Lower lobe of right lung (tissue), 2 donors: Measurements from ENCODE around the gene HLA-G. TPM values are rescaled to one million over a fixed set of nuclear protein-coding genes. Genes with fewer than 3 reads are reported as not detected.

Experiments used
- ATAC-seq, 2 donors: fragments of 200-7000 bp; cut with Tn5 transposase; one replicate each; pipeline ENCODE4 v1.9.1; 2020 to 2022; ENCODE audit warnings: mild to moderate bottlenecking in 2 of 2, moderate library complexity in 2 of 2
- DNase-seq: peaks from one replicate; pipeline ENCODE4 v3.0.0-alpha.2; 2020
- H3K27ac ChIP-seq: fragments of 200-600 bp; one replicate; pipeline ENCODE4 v1.8.0; 2022
- H3K27me3 ChIP-seq: fragments of 200-600 bp; one replicate; pipeline ENCODE4 v1.8.0; 2022; ENCODE audit warnings: low read depth
- H3K36me3 ChIP-seq: fragments of 200-600 bp; one replicate; pipeline ENCODE4 v1.8.0; 2022; ENCODE audit warnings: mild to moderate bottlenecking
- H3K4me1 ChIP-seq: fragments of 200-600 bp; one replicate; pipeline ENCODE4 v1.8.0; 2022
- H3K4me3 ChIP-seq: fragments of 200-600 bp; one replicate; pipeline ENCODE4 v1.8.0; 2022; ENCODE audit warnings: mild to moderate bottlenecking
- H3K9me3 ChIP-seq: fragments of 200-600 bp; one replicate; pipeline ENCODE4 v1.8.0; 2022
- CTCF ChIP-seq: fragments of 200-600 bp; IDR thresholded peaks from one replicate; pipeline ENCODE4 v1.8.0; 2022; ENCODE audit warnings: antibody characterized with exemption, mild to moderate bottlenecking
- intact Hi-C: fragments of 100-400 bp; cut with DNase I; formaldehyde crosslinking; loops from one replicate; pipeline ENCODE4 v1.11.0; 2022
- total RNA-seq: library from RNA; stranded (reverse); fragmentation: NEBNext Ultra II Directional; extraction: Animal tissue kit (Norgen Biotek cat#: 25700); gene quantifications from one replicate; pipeline ENCODE4 v1.2.1, GENCODE V29; 2021
- donor health status: DM: no; HTN: yes; CAD: no; lungs with severe emphysema.

HLA-G gene
- total RNA-seq, 1 donor from 2014 or later, result 1.8 TPM

GRCh38 chr6:29845405-29846006, 17.9 kb downstream of the HLA-G start:
- ATAC-seq (no peak), DNase-seq (no peak)
- peaks cover 7% of the 10 kb centered on the region for H3K4me1 ChIP-seq
- intact Hi-C loops, result no loop called here
- peaks cover 6% of the 10 kb centered on the region for H3K9me3 ChIP-seq
- no peaks in the 10 kb centered on the region for H3K36me3 ChIP-seq
- no peak for TF ChIP-seq CTCF
- H3K27me3 ChIP-seq, result peaks cover 24% of the 10 kb centered on the region
- H3K4me3 ChIP-seq, result no peak overlapping the region
- no peak overlapping the region for H3K27ac ChIP-seq

GRCh38 chr6:29847871-29848630, 20.4 kb downstream of the HLA-G start:
- intact Hi-C loops, result loop anchor here (2.0 kb wide), 1 partner anchor 165 kb away; no protein-coding TSS in a partner anchor

GRCh38 chr6:29850011-29850553, 22.5 kb downstream of the HLA-G start:
- H3K27me3 ChIP-seq, result peaks cover 32% of the 10 kb centered on the region
- no peaks in the 10 kb centered on the region for H3K36me3 ChIP-seq
- H3K27ac ChIP-seq, result no peak overlapping the region
- intact Hi-C loops, result no loop called here
- peaks cover 7% of the 10 kb centered on the region for H3K4me1 ChIP-seq
- peak overlapping the region; percentile 23 for H3K4me3 ChIP-seq
- no peaks in the 10 kb centered on the region for H3K9me3 ChIP-seq
- ATAC-seq, result peak in 1 of 2 donors; percentile 25
- DNase-seq, result no peak
- no peak for TF ChIP-seq CTCF

More at GRCh38 chr6:29847871-29848630, 20.4 kb downstream of the HLA-G start:
- no peak overlapping the region for H3K4me3 ChIP-seq
- no peaks in the 10 kb centered on the region for H3K36me3 ChIP-seq
- H3K27ac ChIP-seq, result no peak overlapping the region
- no peaks in the 10 kb centered on the region for H3K9me3 ChIP-seq
- peak; percentile 92 to 93 for ATAC-seq
- TF ChIP-seq CTCF, result peak; percentile 95
- DNase-seq, result peak; percentile 87
- peaks cover 32% of the 10 kb centered on the region for H3K27me3 ChIP-seq
- H3K4me1 ChIP-seq, result peaks cover 7% of the 10 kb centered on the region

GRCh38 chr6:29851190-29851589, 23.6 kb downstream of the HLA-G start:
- Histone ChIP-seq H3K9me3 (no peaks in the 10 kb centered on the region), H3K36me3 (no peaks in the 10 kb centered on the region), H3K4me1 (peaks cover 7% of the 10 kb centered on the region), H3K27ac (no peak overlapping the region), H3K27me3 (peaks cover 32% of the 10 kb centered on the region), H3K4me3 (no peak overlapping the region)
- no peak for TF ChIP-seq CTCF
- no peak for ATAC-seq
- intact Hi-C loops, result no loop called here
- no peak for DNase-seq

GRCh38 chr6:29853245-29853644, 25.6 kb downstream of the HLA-G start:
- ATAC-seq (peak in 1 of 2 donors; percentile 26), DNase-seq (no peak)
- Histone ChIP-seq H3K27me3 (peaks cover 28% of the 10 kb centered on the region), H3K4me3 (no peak overlapping the region), H3K27ac (no peak overlapping the region), H3K9me3 (no peaks in the 10 kb centered on the region), H3K36me3 (no peaks in the 10 kb centered on the region), H3K4me1 (peaks cover 7% of the 10 kb centered on the region)
- intact Hi-C loops, result no loop called here
- peak; percentile 9 for TF ChIP-seq CTCF
